GM12878 (cell line): ENCODE measurements around the gene CNTNAP2.

ENCODE experiments used
- POLR2A ChIP-seq: IDR thresholded peaks from 2 replicates; pipeline ENCODE4 v1.6.1; 2011; ENCODE audit warnings: low read depth, mild to moderate bottlenecking, low read length
- REST ChIP-seq: IDR thresholded peaks from 2 replicates; pipeline ENCODE4 v1.6.1; 2012; ENCODE audit warnings: mild to moderate bottlenecking, low read depth, low read length
- STAT3 ChIP-seq: IDR thresholded peaks from 2 replicates; pipeline ENCODE4 v1.6.1; 2011; ENCODE audit warnings: low read depth, low read length, improper control_type of control experiment

GRCh38 chr7:147251751-147252325 is 1135.2 kb downstream of the CNTNAP2 start:
- no peak for TF ChIP-seq REST
- no peak for TF ChIP-seq POLR2A
- no peak for TF ChIP-seq STAT3
